ENCODE results near the gene HDLBP. TPM values are rescaled to one million over a fixed set of nuclear protein-coding genes. Genes with fewer than 3 reads are reported as not detected.

HDLBP gene
- total and polyA plus RNA-seq, 2 experiments from 2014 or later = 389 to 437 TPM

GRCh38 chr2:241249654-241250053, 65.8 kb downstream of the HDLBP start:
- H3K79me2 ChIP-seq = peaks cover 27% of the 10 kb centered on the region
- DNase-seq (ENCODE audit: low spot score) = no peak
- H4K20me1 ChIP-seq (ENCODE audit: insufficient read depth, poor library complexity, severe bottlenecking) = peaks cover 31% of the 10 kb centered on the region

GRCh38 chr2:241248897-241249296, 66.6 kb downstream of the HDLBP start:
- no peak overlapping the region for H3K4me2 ChIP-seq
- H3K36me3 ChIP-seq (replicated peaks; ENCODE audit: insufficient read depth, low read depth) = no peaks in the 10 kb centered on the region
- H3K79me2 ChIP-seq = peaks cover 29% of the 10 kb centered on the region
- no peaks in the 10 kb centered on the region for H3K9me2 ChIP-seq (replicated peaks; ENCODE audit: insufficient read depth)
- H4K20me1 ChIP-seq (ENCODE audit: insufficient read depth, poor library complexity, severe bottlenecking) = peaks cover 33% of the 10 kb centered on the region
- no peaks in the 10 kb centered on the region for H3K9me3 ChIP-seq (ENCODE audit: low read depth)
- no peak overlapping the region for H2AFZ ChIP-seq
- no peak overlapping the region for H3K27ac ChIP-seq
- no peaks in the 10 kb centered on the region for H3K27me3 ChIP-seq
- no peak overlapping the region for H3K4me3 ChIP-seq
- TF ChIP-seq CTCF (IDR thresholded peaks at IDR 0.05; ENCODE audit: poor library complexity) = no peak
- no peak for TF ChIP-seq EZH2phosphoT487 (IDR thresholded peaks at IDR 0.05; ENCODE audit: low read depth, severe bottlenecking, unreplicated experiment)
- TF ChIP-seq EZH2 (IDR thresholded peaks at IDR 0.05; ENCODE audit: borderline replicate concordance) = no peak
- H3K4me1 ChIP-seq (ENCODE audit: insufficient read depth) = no peaks in the 10 kb centered on the region
- WGBS (ENCODE audit: low lambda C conversion rate, missing lambda C conversion rate) = 86% methylated on average over 6 of the region's 6 CpGs
- DNase-seq (ENCODE audit: low spot score) = no peak

More at GRCh38 chr2:241249654-241250053, 65.8 kb downstream of the HDLBP start:
- 97% methylated on average over 14 of the region's 14 CpGs for WGBS (ENCODE audit: low lambda C conversion rate, missing lambda C conversion rate)
- Histone ChIP-seq H3K9me2 (replicated peaks; ENCODE audit: insufficient read depth) (no peaks in the 10 kb centered on the region), H3K9me3 (ENCODE audit: low read depth) (no peaks in the 10 kb centered on the region), H3K4me3 (no peak overlapping the region), H2AFZ (no peak overlapping the region), H3K27me3 (no peaks in the 10 kb centered on the region), H3K36me3 (replicated peaks; ENCODE audit: insufficient read depth, low read depth) (no peaks in the 10 kb centered on the region), H3K27ac (no peak overlapping the region), H3K4me1 (ENCODE audit: insufficient read depth) (no peaks in the 10 kb centered on the region), H3K4me2 (no peak overlapping the region)
- TF ChIP-seq EZH2phosphoT487 (IDR thresholded peaks at IDR 0.05; ENCODE audit: low read depth, severe bottlenecking, unreplicated experiment) (no peak), CTCF (IDR thresholded peaks at IDR 0.05; ENCODE audit: poor library complexity) (no peak), EZH2 (IDR thresholded peaks at IDR 0.05; ENCODE audit: borderline replicate concordance) (no peak)

- no peak for DNase-seq (ENCODE audit: low spot score)
- no peak for TF ChIP-seq EZH2phosphoT487 (IDR thresholded peaks at IDR 0.05; ENCODE audit: low read depth, severe bottlenecking, unreplicated experiment)
- no peak for TF ChIP-seq CTCF (IDR thresholded peaks at IDR 0.05; ENCODE audit: poor library complexity)
- TF ChIP-seq EZH2 (IDR thresholded peaks at IDR 0.05; ENCODE audit: borderline replicate concordance) = no peak
- Histone ChIP-seq H4K20me1 (ENCODE audit: insufficient read depth, poor library complexity, severe bottlenecking) (peaks cover 27% of the 10 kb centered on the region), H3K4me3 (no peak overlapping the region), H3K27ac (no peak overlapping the region), H3K36me3 (replicated peaks; ENCODE audit: insufficient read depth, low read depth) (no peaks in the 10 kb centered on the region), H3K79me2 (peaks cover 32% of the 10 kb centered on the region), H2AFZ (no peak overlapping the region), H3K9me3 (ENCODE audit: low read depth) (no peaks in the 10 kb centered on the region), H3K27me3 (no peaks in the 10 kb centered on the region), H3K4me1 (ENCODE audit: insufficient read depth) (no peaks in the 10 kb centered on the region), H3K4me2 (no peak overlapping the region), H3K9me2 (replicated peaks; ENCODE audit: insufficient read depth) (no peaks in the 10 kb centered on the region)
- 98% methylated on average over 11 of the region's 11 CpGs for WGBS (ENCODE audit: low lambda C conversion rate, missing lambda C conversion rate)
Measured at GRCh38 chr2:241248289-241248688, 67.2 kb downstream of the HDLBP start.

GRCh38 chr2:241244368-241244767, 71.1 kb downstream of the HDLBP start:
- DNase-seq (ENCODE audit: low spot score) = no peak
- peaks cover 37% of the 10 kb centered on the region for H3K79me2 ChIP-seq
- H3K27ac ChIP-seq = no peak overlapping the region
- H3K9me2 ChIP-seq (replicated peaks; ENCODE audit: insufficient read depth) = no peaks in the 10 kb centered on the region
- peaks cover 41% of the 10 kb centered on the region for H4K20me1 ChIP-seq (ENCODE audit: insufficient read depth, poor library complexity, severe bottlenecking)
- no peak overlapping the region for H2AFZ ChIP-seq
- no peaks in the 10 kb centered on the region for H3K36me3 ChIP-seq (replicated peaks; ENCODE audit: insufficient read depth, low read depth)
- H3K4me2 ChIP-seq = no peak overlapping the region
- 93% methylated on average over 6 of the region's 6 CpGs for whole genome bisulfite sequencing (ENCODE audit: low lambda C conversion rate, missing lambda C conversion rate)
- TF ChIP-seq CTCF (IDR thresholded peaks at IDR 0.05; ENCODE audit: poor library complexity) = no peak
- TF ChIP-seq EZH2phosphoT487 (IDR thresholded peaks at IDR 0.05; ENCODE audit: low read depth, severe bottlenecking, unreplicated experiment) = no peak
- TF ChIP-seq EZH2 (IDR thresholded peaks at IDR 0.05; ENCODE audit: borderline replicate concordance) = no peak
- no peak overlapping the region for H3K4me3 ChIP-seq
- H3K9me3 ChIP-seq (ENCODE audit: low read depth) = no peaks in the 10 kb centered on the region
- no peaks in the 10 kb centered on the region for H3K27me3 ChIP-seq
- H3K4me1 ChIP-seq (ENCODE audit: insufficient read depth) = no peaks in the 10 kb centered on the region
